Astrocyte (in vitro differentiated cells and primary cell): Measurements from ENCODE around the gene PFKFB1. TPM values are rescaled to one million over a fixed set of nuclear protein-coding genes. Genes with fewer than 3 reads are reported as not detected.

ENCODE experiments used
- DNase-seq: peaks from one replicate; pipeline ENCODE4 v3.0.0-alpha.2; 2010; ENCODE audit warnings: low read depth
- FAIRE-seq: peaks from 2 replicates; lab custom pipeline; 2011; peaks lifted over from hg19 to GRCh38; lab: Jason Lieb, UNC
- H2AFZ ChIP-seq: 2 replicates; pipeline ENCODE4 v1.6.0; 2012; ENCODE audit warnings: low read depth, low read length, inconsistent platforms
- H3K27ac ChIP-seq: 2 replicates; pipeline ENCODE4 v1.5.1; 2011; ENCODE audit warnings: low read depth, low read length, inconsistent platforms
- H3K27me3 ChIP-seq: 2 replicates; pipeline ENCODE4 v1.6.0; 2011; ENCODE audit warnings: low read length, inconsistent platforms; ENCODE audit not compliant: insufficient read depth
- H3K36me3 ChIP-seq: 2 replicates; pipeline ENCODE4 v1.5.1; 2011; ENCODE audit warnings: low read length, inconsistent platforms; ENCODE audit not compliant: insufficient read depth
- H3K4me1 ChIP-seq: 2 replicates; pipeline ENCODE4 v1.5.1; 2011; ENCODE audit warnings: low read length, inconsistent platforms; ENCODE audit not compliant: insufficient read depth
- H3K4me2 ChIP-seq: 2 replicates; pipeline ENCODE4 v1.6.0; 2012; ENCODE audit warnings: low read length, inconsistent platforms
- H3K4me3 ChIP-seq: 2 replicates; pipeline ENCODE4 v1.5.1; 2011; ENCODE audit warnings: low read depth, mild to moderate bottlenecking, low read length, inconsistent platforms; ENCODE audit not compliant: insufficient read depth
- H3K79me2 ChIP-seq: 2 replicates; pipeline ENCODE4 v1.6.0; 2012; ENCODE audit warnings: mild to moderate bottlenecking, low read length, inconsistent platforms; ENCODE audit not compliant: insufficient read depth
- H3K9ac ChIP-seq: 2 replicates; pipeline ENCODE4 v1.6.0; 2012; ENCODE audit warnings: mild to moderate bottlenecking, low read length, inconsistent platforms
- H3K9me3 ChIP-seq: 2 replicates; pipeline ENCODE4 v1.5.1; 2012; ENCODE audit warnings: low read depth, mild to moderate bottlenecking, low read length, inconsistent platforms; ENCODE audit not compliant: insufficient read depth
- H4K20me1 ChIP-seq: 2 replicates; pipeline ENCODE4 v1.6.0; 2012; ENCODE audit warnings: low read length, inconsistent platforms; ENCODE audit not compliant: insufficient read depth
- H3K27ac Mint-ChIP-seq: one replicate; pipeline ENCODE4 v1.8.0; 2021; ENCODE audit warnings: mild to moderate bottlenecking, mixed read lengths; ENCODE audit not compliant: unreplicated experiment
- H3K27me3 Mint-ChIP-seq: one replicate; pipeline ENCODE4 v1.8.0; 2021; ENCODE audit warnings: low read depth, mixed read lengths; ENCODE audit not compliant: unreplicated experiment
- H3K36me3 Mint-ChIP-seq: one replicate; pipeline ENCODE4 v1.8.0; 2021; ENCODE audit warnings: low read depth, mixed read lengths; ENCODE audit not compliant: unreplicated experiment
- H3K4me1 Mint-ChIP-seq: one replicate; pipeline ENCODE4 v1.8.0; 2021; ENCODE audit warnings: low read depth, mixed read lengths; ENCODE audit not compliant: unreplicated experiment
- H3K4me3 Mint-ChIP-seq: one replicate; pipeline ENCODE4 v1.8.0; 2021; ENCODE audit warnings: mild to moderate bottlenecking, moderate library complexity, mixed read lengths; ENCODE audit not compliant: unreplicated experiment
- H3K9me3 Mint-ChIP-seq: one replicate; pipeline ENCODE4 v1.8.0; 2021; ENCODE audit warnings: mild to moderate bottlenecking, mixed read lengths; ENCODE audit not compliant: unreplicated experiment
- EZH2 ChIP-seq: IDR thresholded peaks from 2 replicates; pipeline ENCODE4 v1.6.1; 2012; ENCODE audit warnings: mild to moderate bottlenecking, low read length, inconsistent platforms; ENCODE audit not compliant: insufficient read depth
- total RNA-seq: library from RNA; stranded (reverse); gene quantifications from 2 replicates; pipeline ENCODE4 v1.2.1, GENCODE V29; 2021
- TF ChIP-seq, protein P1 (sequence below): IDR thresholded peaks from 2 replicates; pipeline ENCODE4 v1.5.1; 2011; ENCODE audit warnings: low read depth, mild to moderate bottlenecking, inconsistent platforms, low read length, moderate library complexity; ENCODE audit not compliant: insufficient read depth

PFKFB1 gene
- total RNA-seq, 1 donor from 2014 or later: 0.34 TPM

DNA sequence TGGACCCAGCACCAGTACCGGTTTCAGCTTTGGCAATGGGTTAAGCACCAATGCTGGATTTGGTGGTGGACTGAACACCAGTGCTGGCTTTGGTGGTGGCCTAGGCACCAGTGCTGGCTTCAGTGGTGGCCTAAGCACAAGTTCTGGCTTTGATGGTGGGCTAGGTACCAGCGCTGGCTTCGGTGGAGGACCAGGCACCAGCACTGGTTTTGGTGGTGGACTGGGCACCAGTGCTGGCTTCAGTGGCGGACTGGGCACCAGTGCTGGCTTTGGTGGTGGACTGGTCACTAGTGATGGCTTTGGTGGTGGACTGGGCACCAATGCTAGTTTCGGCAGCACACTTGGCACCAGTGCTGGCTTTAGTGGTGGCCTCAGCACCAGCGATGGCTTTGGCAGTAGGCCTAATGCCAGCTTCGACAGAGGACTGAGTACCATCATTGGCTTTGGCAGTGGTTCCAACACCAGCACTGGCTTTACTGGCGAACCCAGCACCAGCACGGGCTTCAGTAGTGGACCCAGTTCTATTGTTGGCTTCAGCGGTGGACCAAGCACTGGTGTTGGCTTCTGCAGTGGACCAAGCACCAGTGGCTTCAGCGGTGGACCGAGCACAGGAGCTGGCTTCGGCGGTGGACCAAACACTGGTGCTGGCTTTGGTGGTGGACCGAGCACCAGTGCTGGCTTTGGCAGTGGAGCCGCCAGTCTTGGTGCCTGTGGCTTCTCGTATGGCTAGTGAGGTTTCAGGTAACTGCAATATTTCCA is 63.5 kb downstream of the PFKFB1 start:
- no peaks in the 10 kb centered on the region for H3K9me3 Mint-ChIP-seq
- H4K20me1 ChIP-seq: no peaks in the 10 kb centered on the region
- TF ChIP-seq, protein P1, sequence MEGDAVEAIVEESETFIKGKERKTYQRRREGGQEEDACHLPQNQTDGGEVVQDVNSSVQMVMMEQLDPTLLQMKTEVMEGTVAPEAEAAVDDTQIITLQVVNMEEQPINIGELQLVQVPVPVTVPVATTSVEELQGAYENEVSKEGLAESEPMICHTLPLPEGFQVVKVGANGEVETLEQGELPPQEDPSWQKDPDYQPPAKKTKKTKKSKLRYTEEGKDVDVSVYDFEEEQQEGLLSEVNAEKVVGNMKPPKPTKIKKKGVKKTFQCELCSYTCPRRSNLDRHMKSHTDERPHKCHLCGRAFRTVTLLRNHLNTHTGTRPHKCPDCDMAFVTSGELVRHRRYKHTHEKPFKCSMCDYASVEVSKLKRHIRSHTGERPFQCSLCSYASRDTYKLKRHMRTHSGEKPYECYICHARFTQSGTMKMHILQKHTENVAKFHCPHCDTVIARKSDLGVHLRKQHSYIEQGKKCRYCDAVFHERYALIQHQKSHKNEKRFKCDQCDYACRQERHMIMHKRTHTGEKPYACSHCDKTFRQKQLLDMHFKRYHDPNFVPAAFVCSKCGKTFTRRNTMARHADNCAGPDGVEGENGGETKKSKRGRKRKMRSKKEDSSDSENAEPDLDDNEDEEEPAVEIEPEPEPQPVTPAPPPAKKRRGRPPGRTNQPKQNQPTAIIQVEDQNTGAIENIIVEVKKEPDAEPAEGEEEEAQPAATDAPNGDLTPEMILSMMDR: no peak
- no peak for TF ChIP-seq EZH2
- DNase-seq: no peak
- H3K79me2 ChIP-seq: no peaks in the 10 kb centered on the region
- peaks cover 2% of the 10 kb centered on the region for H3K36me3 ChIP-seq
- H3K4me1 ChIP-seq: no peaks in the 10 kb centered on the region
- H3K4me3 Mint-ChIP-seq: no peak overlapping the region
- no peak overlapping the region for H3K27ac Mint-ChIP-seq
- no peak overlapping the region for H3K9ac ChIP-seq
- H3K27me3 Mint-ChIP-seq: no peaks in the 10 kb centered on the region
- no peaks in the 10 kb centered on the region for H3K27me3 ChIP-seq
- H3K4me3 ChIP-seq: no peak overlapping the region
- H3K27ac ChIP-seq: no peak overlapping the region
- no peak overlapping the region for H2AFZ ChIP-seq
- FAIRE-seq: no peak
- H3K4me1 Mint-ChIP-seq: no peaks in the 10 kb centered on the region
- peaks cover 10% of the 10 kb centered on the region for H3K36me3 Mint-ChIP-seq
- no peaks in the 10 kb centered on the region for H3K9me3 ChIP-seq
- H3K4me2 ChIP-seq: no peak overlapping the region

DNA sequence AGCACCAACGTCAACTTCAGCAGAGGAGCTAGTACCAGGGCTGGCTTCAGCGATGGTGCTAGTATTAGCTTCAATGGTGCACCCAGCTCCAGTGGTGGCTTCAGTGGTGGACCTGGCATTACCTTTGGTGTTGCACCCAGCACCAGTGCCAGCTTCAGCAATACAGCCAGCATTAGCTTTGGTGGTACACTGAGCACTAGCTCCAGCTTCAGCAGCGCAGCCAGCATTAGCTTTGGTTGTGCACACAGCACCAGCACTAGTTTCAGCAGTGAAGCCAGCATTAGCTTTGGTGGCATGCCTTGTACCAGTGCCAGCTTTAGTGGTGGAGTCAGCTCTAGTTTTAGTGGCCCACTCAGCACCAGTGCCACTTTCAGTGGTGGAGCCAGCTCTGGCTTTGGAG is 65.1 kb downstream of the PFKFB1 start:
- Mint-ChIP-seq H3K9me3 (no peaks in the 10 kb centered on the region), H3K4me3 (no peak overlapping the region), H3K4me1 (no peaks in the 10 kb centered on the region), H3K27ac (no peak overlapping the region), H3K36me3 (peaks cover 14% of the 10 kb centered on the region), H3K27me3 (no peaks in the 10 kb centered on the region)
- Histone ChIP-seq H2AFZ (no peak overlapping the region), H3K4me1 (no peaks in the 10 kb centered on the region), H3K27ac (no peak overlapping the region), H3K9ac (no peak overlapping the region), H3K36me3 (peaks cover 7% of the 10 kb centered on the region), H3K27me3 (no peaks in the 10 kb centered on the region), H3K79me2 (no peaks in the 10 kb centered on the region), H4K20me1 (no peaks in the 10 kb centered on the region), H3K4me3 (no peak overlapping the region), H3K4me2 (no peak overlapping the region), H3K9me3 (no peaks in the 10 kb centered on the region)
- DNase-seq (no peak), FAIRE-seq (no peak)
- TF ChIP-seq, protein P1: no peak
- no peak for TF ChIP-seq EZH2

DNA sequence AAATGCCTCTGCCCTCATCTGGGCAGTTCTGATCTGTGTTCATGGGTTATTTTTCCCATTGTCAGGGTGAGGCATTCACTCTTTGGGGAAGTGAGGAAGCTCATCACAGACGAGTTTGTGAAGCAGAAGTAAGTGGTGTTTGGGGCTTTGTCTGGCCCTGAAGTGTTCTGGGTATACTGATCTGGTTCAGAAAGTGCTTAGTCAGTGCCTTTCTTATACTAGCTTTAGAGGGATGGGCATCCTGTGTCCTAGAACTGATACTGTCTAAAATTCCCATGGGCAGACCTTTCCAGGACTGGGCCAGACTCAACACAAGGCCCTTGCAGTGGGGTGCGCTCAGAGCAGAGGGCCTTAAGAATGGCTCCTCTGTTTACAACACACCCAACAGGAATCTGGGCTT is 67.0 kb downstream of the PFKFB1 start:
- H3K27ac ChIP-seq: no peak overlapping the region
- H3K4me1 ChIP-seq: no peaks in the 10 kb centered on the region
- no peaks in the 10 kb centered on the region for H3K4me1 Mint-ChIP-seq
- TF ChIP-seq, protein P1: no peak
- no peak for TF ChIP-seq EZH2
- H3K27ac Mint-ChIP-seq: no peak overlapping the region
- H3K9ac ChIP-seq: no peak overlapping the region
- H3K4me3 Mint-ChIP-seq: no peak overlapping the region
- peaks cover 11% of the 10 kb centered on the region for H4K20me1 ChIP-seq
- no peaks in the 10 kb centered on the region for H3K79me2 ChIP-seq
- no peak overlapping the region for H3K4me3 ChIP-seq
- no peak overlapping the region for H3K4me2 ChIP-seq
- H3K27me3 Mint-ChIP-seq: no peaks in the 10 kb centered on the region
- no peaks in the 10 kb centered on the region for H3K9me3 ChIP-seq
- peaks cover 12% of the 10 kb centered on the region for H3K36me3 Mint-ChIP-seq
- no peak for FAIRE-seq
- no peak overlapping the region for H2AFZ ChIP-seq
- DNase-seq: no peak
- H3K27me3 ChIP-seq: no peaks in the 10 kb centered on the region
- peaks cover 7% of the 10 kb centered on the region for H3K36me3 ChIP-seq
- no peaks in the 10 kb centered on the region for H3K9me3 Mint-ChIP-seq
